Neural cell (in vitro differentiated cells): ENCODE results near the gene TAF11L8.

Experiments
- CTCF ChIP-seq: fragments of 450-650 bp; IDR thresholded peaks from 2 replicates; pipeline ENCODE4 v1.5.1; 2014; ENCODE audit warnings: antibody characterized with exemption, mild to moderate bottlenecking, moderate library complexity; ENCODE audit not compliant: poor library complexity, severe bottlenecking
- TAF1 ChIP-seq: IDR thresholded peaks from 2 replicates; pipeline ENCODE4 v1.6.1; 2012; ENCODE audit warnings: low read depth

DNA sequence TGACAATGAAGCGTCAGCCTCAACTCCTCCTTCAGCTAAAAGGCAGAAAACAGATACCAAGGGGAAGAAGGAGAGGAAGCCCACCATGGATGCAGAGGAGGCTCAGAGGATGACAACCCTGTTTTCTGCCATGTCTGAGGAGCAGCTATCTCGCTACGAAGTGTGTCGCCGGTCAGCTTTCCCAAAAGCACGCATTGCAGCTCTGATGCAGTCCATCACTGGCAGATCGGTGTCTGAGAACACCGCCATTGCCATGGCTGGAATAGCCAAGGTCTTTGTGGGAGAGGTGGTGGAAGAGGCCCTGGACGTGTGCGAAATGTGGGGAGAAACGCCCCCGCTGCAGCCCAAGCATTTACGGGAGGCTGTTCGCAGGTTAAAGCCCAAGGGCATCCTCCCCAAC is 14.2 kb upstream of the TAF11L8 start:
- no peak for TF ChIP-seq CTCF
- TF ChIP-seq TAF1 = no peak
